NCI-H2107 (cell line): ENCODE data around the gene PAGR1.
"Not testable (repeated sequence)": the region's sequence is repeated elsewhere in the genome, so short reads cannot be mapped to it uniquely, and the experiment has no call there.

Experiments
- DNase-seq: peaks from one replicate; lab custom pipeline; 2025; lab: John Stamatoyannopoulos, UW

PAGR1 gene

GRCh38 chr16:29864205-29864604 lies 48.3 kb downstream of the PAGR1 start:
- no peak for DNase-seq

GRCh38 chr16:29868396-29869009 lies 52.6 kb downstream of the PAGR1 start:
- DNase-seq, result no peak

GRCh38 chr16:29869067-29869466 lies 53.1 kb downstream of the PAGR1 start:
- not testable (repeated sequence) for DNase-seq
